HepG2 (cell line): ENCODE results near the gene CCM2L. TPM values are rescaled to one million over a fixed set of nuclear protein-coding genes. Genes with fewer than 3 reads are reported as not detected.

Source experiments
- FOSL1 ChIP-seq: sonication (generic); formaldehyde crosslinking; IDR thresholded peaks from 2 replicates; pipeline ENCODE4 v1.9.0; 2021; ENCODE audit warnings: missing genetic modification reagents, borderline replicate concordance
- ISL2 ChIP-seq: sonication (generic); formaldehyde crosslinking; IDR thresholded peaks from 2 replicates; pipeline ENCODE4 v1.5.0; 2020; ENCODE audit warnings: missing genetic modification reagents
- ISX ChIP-seq: sonication (generic); formaldehyde crosslinking; conservative IDR thresholded peaks from 2 replicates; pipeline ENCODE4 v1.5.0; 2020; ENCODE audit warnings: missing genetic modification reagents
- NFE2L1 ChIP-seq: sonication (generic); formaldehyde crosslinking; IDR thresholded peaks from 2 replicates; pipeline ENCODE4 v1.4.0; 2020; ENCODE audit warnings: missing genetic modification reagents, mild to moderate bottlenecking, borderline replicate concordance
- NR2F2 ChIP-seq: IDR thresholded peaks from 2 replicates; pipeline ENCODE4 v1.6.1; 2012; ENCODE audit warnings: low read depth, inconsistent platforms, borderline replicate concordance
- NR2F6 ChIP-seq, 2 experiments: IDR thresholded peaks; 2 replicates each; pipeline ENCODE4 v1.6.1; 2016; ENCODE audit warnings: antibody characterized with exemption in 1 of 2, mild to moderate bottlenecking in 1 of 2
- PAWR ChIP-seq: sonication (generic); formaldehyde crosslinking; IDR thresholded peaks from 2 replicates; pipeline ENCODE4 v1.4.0; 2020; ENCODE audit warnings: missing genetic modification reagents, mild to moderate bottlenecking, borderline replicate concordance
- PAX8 ChIP-seq: sonication (generic); formaldehyde crosslinking; IDR thresholded peaks from 2 replicates; pipeline ENCODE4 v1.8.0; 2022; ENCODE audit warnings: mild to moderate bottlenecking, missing genetic modification reagents, borderline replicate concordance
- RCOR2 ChIP-seq: IDR thresholded peaks from 2 replicates; pipeline ENCODE4 v1.6.1; 2016; ENCODE audit warnings: missing biosample characterization, missing genetic modification reagents
- RERE ChIP-seq: IDR thresholded peaks from 2 replicates; pipeline ENCODE4 v1.6.1; 2016; ENCODE audit warnings: low read depth, missing genetic modification reagents, missing compliant biosample characterization
- SAFB2 ChIP-seq: sonication (generic); formaldehyde crosslinking; IDR thresholded peaks from 2 replicates; pipeline ENCODE4 v1.5.1; 2020; ENCODE audit warnings: missing genetic modification reagents, low read depth, mild to moderate bottlenecking, borderline replicate concordance
- SP140L ChIP-seq: sonication (generic); formaldehyde crosslinking; IDR thresholded peaks from 2 replicates; pipeline ENCODE4 v1.4.0; 2020; ENCODE audit warnings: missing genetic modification reagents, borderline replicate concordance
- SRF ChIP-seq: IDR thresholded peaks from 2 replicates; pipeline ENCODE4 v1.6.1; 2011; ENCODE audit warnings: mild to moderate bottlenecking, low read depth, low read length, moderate library complexity
- TCF7L2 ChIP-seq: IDR thresholded peaks from 2 replicates; pipeline ENCODE4 v1.6.1; 2011; ENCODE audit warnings: mild to moderate bottlenecking, low read depth, low read length, moderate library complexity
- ZBTB1 ChIP-seq: sonication (generic); formaldehyde crosslinking; IDR thresholded peaks from 2 replicates; pipeline ENCODE4 v1.4.0; 2020; ENCODE audit warnings: missing genetic modification reagents, borderline replicate concordance
- ZBTB26 ChIP-seq: IDR thresholded peaks from 2 replicates; pipeline ENCODE4 v1.6.1; 2016; ENCODE audit warnings: missing compliant biosample characterization, missing genetic modification reagents, borderline replicate concordance
- ZNF138 ChIP-seq: sonication (generic); formaldehyde crosslinking; IDR thresholded peaks from 2 replicates; pipeline ENCODE4 v1.5.0; 2020; ENCODE audit warnings: mild to moderate bottlenecking, low read depth, missing genetic modification reagents
- ZNF224 ChIP-seq: sonication (generic); formaldehyde crosslinking; IDR thresholded peaks from 2 replicates; pipeline ENCODE4 v1.5.0; 2020; ENCODE audit warnings: mild to moderate bottlenecking, missing genetic modification reagents
- ZNF670 ChIP-seq: sonication (generic); formaldehyde crosslinking; IDR thresholded peaks from 2 replicates; pipeline ENCODE4 v1.8.0; 2022; ENCODE audit warnings: mild to moderate bottlenecking, missing genetic modification reagents, borderline replicate concordance
- ZNF749 ChIP-seq: sonication (generic); formaldehyde crosslinking; IDR thresholded peaks from 2 replicates; pipeline ENCODE4 v1.8.0; 2022; ENCODE audit warnings: mild to moderate bottlenecking, missing genetic modification reagents, moderate library complexity, borderline replicate concordance
- polyA plus RNA-seq, 8 experiments: library from polyadenylated mRNA; depleted of rRNA in 3 of 8; stranded (reverse) in 7 of 8; unstranded in 1 of 8; fragments of >200 nt; fragmentation: Illumina TruSeq in 4 of 8; extraction: Trizol in 4 of 8; gene quantifications; 2 replicates each; pipeline versions ENCODE4 v1.2.1 to v1.2.3, GENCODE V29; 2011 to 2016; ENCODE audit warnings: low read depth in 4 of 8, missing spikeins in 1 of 8, mixed read lengths in 1 of 8; ENCODE audit not compliant: insufficient read depth in 1 of 8
- total RNA-seq, 5 experiments: library from RNA; depleted of rRNA; stranded (reverse); fragments of >200 nt; fragmentation: Illumina TruSeq; extraction: Trizol; gene quantifications; 2 replicates each; pipeline ENCODE4 v1.2.3, GENCODE V29; 2016; ENCODE audit warnings: low read depth in 1 of 5
- TF ChIP-seq, protein P1 (sequence below): IDR thresholded peaks from 2 replicates; pipeline ENCODE4 v1.6.1; 2016; ENCODE audit warnings: control low read depth

The CCM2L gene
- total and polyA plus RNA-seq, 2 of the 13 experiments (the other 11 are each of a cell fraction or from before 2014, with no cell fraction given) = 0.15 TPM; not detected in 1

- TF ChIP-seq ZNF224 (peak; percentile 100), ZBTB26 (CRISPR knock-in tag) (peak; percentile 100), ZNF138 (CRISPR knock-in tag) (peak; percentile 100), NFE2L1 (CRISPR knock-in tag) (peak; percentile 100), RERE (CRISPR knock-in tag) (peak; percentile 100), ISX (CRISPR knock-in tag) (peak; percentile 100), SP140L (CRISPR knock-in tag) (peak; percentile 100), SRF (peak; percentile 64; the same call in 1 of the 2 replicates), ZNF749 (peak; percentile 100), NR2F2 (no peak), ISL2 (peak; percentile 100), PAX8 (peak; percentile 100), ZBTB1 (CRISPR knock-in tag) (peak; percentile 100), ZNF670 (CRISPR knock-in tag) (peak; percentile 100), TCF7L2 (no peak), NR2F6 (IDR thresholded peaks at IDR 0.05) (no peak), NR2F6 (CRISPR knock-in tag; IDR thresholded peaks at IDR 0.05) (peak; percentile 99), PAWR (peak; percentile 100), FOSL1 (peak; percentile 100), SAFB2 (peak; percentile 100), RCOR2 (CRISPR knock-in tag) (peak; percentile 100)
- TF ChIP-seq, protein P1, sequence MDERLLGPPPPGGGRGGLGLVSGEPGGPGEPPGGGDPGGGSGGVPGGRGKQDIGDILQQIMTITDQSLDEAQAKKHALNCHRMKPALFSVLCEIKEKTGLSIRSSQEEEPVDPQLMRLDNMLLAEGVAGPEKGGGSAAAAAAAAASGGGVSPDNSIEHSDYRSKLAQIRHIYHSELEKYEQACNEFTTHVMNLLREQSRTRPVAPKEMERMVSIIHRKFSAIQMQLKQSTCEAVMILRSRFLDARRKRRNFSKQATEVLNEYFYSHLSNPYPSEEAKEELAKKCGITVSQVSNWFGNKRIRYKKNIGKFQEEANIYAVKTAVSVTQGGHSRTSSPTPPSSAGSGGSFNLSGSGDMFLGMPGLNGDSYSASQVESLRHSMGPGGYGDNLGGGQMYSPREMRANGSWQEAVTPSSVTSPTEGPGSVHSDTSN (CRISPR knock-in tag) = peak; percentile 80
Measured at GRCh38 chr20:31968291-31969126, 41.7 kb upstream of the CCM2L start (continued).
